ENCODE data around the gene CCDC33.

Gene CCDC33

DNA sequence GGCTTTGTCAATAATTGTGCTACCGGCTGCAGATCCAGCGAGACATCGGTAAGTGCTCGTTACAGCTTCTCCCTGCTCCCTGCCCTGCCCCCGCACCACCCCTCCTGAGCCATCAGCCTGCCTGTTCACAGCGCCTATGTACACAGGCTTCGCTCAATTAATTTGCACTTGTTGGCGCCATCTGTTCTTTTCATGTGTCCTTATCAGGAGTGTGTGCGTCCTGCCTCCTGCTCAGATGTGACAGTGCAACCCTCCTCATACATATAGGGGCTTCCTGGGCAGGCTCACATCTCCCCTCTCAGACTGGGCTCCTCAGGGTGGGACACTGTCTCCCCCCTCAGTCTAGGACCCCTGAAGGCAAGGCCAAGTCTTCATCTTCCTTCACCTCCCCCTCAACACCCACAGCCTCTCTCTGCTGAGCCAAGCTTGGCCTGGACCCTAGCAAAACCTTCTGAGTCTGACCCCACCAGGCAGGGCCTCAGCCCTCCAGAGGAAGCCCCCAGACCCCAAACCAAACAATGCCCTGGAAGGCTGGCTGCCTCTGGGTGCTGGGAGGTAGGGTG lies 76.4 kb downstream of the CCDC33 start:
- no peak overlapping the region for H3K4me3 ChIP-seq (ENCODE audit: control insufficient read depth in 1 of 7, extremely low read depth in 1 of 7, insufficient read depth in 4 of 7, low read depth in 2 of 7, low read length in 6 of 7)
- H3K27me3 ChIP-seq (replicated peaks in 2 of 5; ENCODE audit: control insufficient read depth in 4 of 5, insufficient read depth in 5 of 5, low read length in 4 of 5), result peaks cover 0 to 10% (median 2%) of the 10 kb centered on the region in 5 experiments
- CTCF ChIA-PET, result interaction anchor here (2.6 kb wide), 1 partner anchor 10 kb away, joined by 10 read pairs; no protein-coding TSS in a partner anchor

DNA sequence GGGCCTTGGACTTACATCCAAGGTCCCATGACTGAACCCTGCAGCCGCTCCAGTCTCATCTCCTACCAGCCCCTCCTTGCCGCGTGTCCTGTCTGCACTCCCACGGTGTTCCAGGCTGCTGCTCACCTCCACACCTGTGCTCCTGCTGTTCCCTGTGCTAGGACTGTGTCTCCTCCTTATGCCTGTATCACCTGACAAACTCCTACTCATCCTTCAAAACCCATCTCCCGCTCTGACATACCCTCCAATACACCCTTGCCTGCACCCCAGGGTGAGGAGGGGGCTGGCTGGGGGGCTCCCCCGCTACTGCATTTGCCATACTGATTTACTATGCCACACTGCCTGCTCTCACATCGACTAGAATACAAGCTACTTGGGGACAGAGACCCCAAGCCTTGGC lies 77.8 kb downstream of the CCDC33 start:
- CTCF ChIA-PET, result interaction anchor here (1.1 kb wide), 1 partner anchor 9 kb away, joined by 3 read pairs; no protein-coding TSS in a partner anchor
- H3K27ac ChIP-seq (ENCODE audit: insufficient read depth in 1 of 2, low read depth in 1 of 2, low read length in 2 of 2, poor library complexity in 1 of 2, severe bottlenecking in 2 of 2), result no peak overlapping the region

More for the DNA sequence above, 76.4 kb downstream of the CCDC33 start:
- H3K36me3 ChIP-seq (ENCODE audit: control insufficient read depth in 4 of 4, insufficient read depth in 4 of 4, low read length in 3 of 4), result no peaks in the 10 kb centered on the region
- DNase-seq, result no peak
- POLR2A ChIA-PET, result no interaction called here
- H3K4me1 ChIP-seq (ENCODE audit: control extremely low read depth in 1 of 4, control insufficient read depth in 4 of 4, insufficient read depth in 4 of 4, low read length in 3 of 4), result peaks cover 2 to 58% (median 25%) of the 10 kb centered on the region in 4 experiments
- H3K9me3 ChIP-seq (ENCODE audit: control extremely low read depth in 1 of 5, control insufficient read depth in 4 of 5, insufficient read depth in 2 of 5, low read depth in 1 of 5, low read length in 4 of 5), result no peaks in the 10 kb centered on the region
- WGBS (ENCODE audit: insufficient coverage), result 94% methylated on average over 9 of the region's 9 CpGs
- no peak overlapping the region for H3K27ac ChIP-seq (ENCODE audit: insufficient read depth in 1 of 2, low read depth in 1 of 2, low read length in 2 of 2, poor library complexity in 1 of 2, severe bottlenecking in 2 of 2)

DNA sequence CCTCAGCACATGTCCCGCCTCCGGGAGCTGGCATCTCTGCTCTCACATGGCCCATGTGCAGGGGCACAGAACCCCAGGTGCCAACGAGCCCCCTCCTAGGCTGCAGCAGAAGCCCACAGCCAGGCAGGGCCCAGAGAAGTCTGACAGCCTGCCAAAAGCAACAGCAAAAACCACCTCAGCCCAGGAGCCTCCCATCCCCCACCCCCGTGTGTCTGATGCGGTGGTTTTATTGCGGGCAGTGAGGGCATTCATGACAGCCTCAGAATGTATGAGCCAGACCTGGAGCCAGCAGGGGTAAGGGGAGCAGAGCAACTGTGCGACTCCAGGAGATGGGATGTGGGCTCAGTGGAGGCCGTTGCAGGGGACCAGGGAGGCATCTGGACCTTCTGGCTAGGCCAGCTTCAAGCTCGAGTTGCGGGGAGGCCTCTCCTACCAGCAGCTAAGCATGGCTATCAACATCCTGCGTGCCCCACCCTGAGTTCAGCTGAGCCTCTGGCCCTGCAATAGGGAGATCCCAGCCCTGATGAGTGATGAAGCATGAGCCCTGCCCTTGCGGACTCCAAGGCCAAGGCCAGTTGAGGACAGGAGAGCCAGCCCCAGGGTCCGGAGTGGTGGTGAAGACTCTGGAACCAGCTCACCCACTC lies 78.8 kb downstream of the CCDC33 start:
- no peak overlapping the region for H3K27ac ChIP-seq (ENCODE audit: insufficient read depth in 1 of 2, low read depth in 1 of 2, low read length in 2 of 2, poor library complexity in 1 of 2, severe bottlenecking in 2 of 2)
- peak overlapping the region in 1 of 7 experiments; percentile 30 for H3K4me3 ChIP-seq (ENCODE audit: control insufficient read depth in 1 of 7, extremely low read depth in 1 of 7, insufficient read depth in 4 of 7, low read depth in 2 of 7, low read length in 6 of 7)
- no peak for DNase-seq
- ChIA-PET CTCF (interaction anchor here (1.1 kb wide), 1 partner anchor 8 kb away, joined by 3 read pairs; no protein-coding TSS in a partner anchor), POLR2A (no interaction called here)
- H3K9me3 ChIP-seq (ENCODE audit: control extremely low read depth in 1 of 5, control insufficient read depth in 4 of 5, insufficient read depth in 2 of 5, low read depth in 1 of 5, low read length in 4 of 5), result no peaks in the 10 kb centered on the region
- H3K27me3 ChIP-seq (replicated peaks in 2 of 5; ENCODE audit: control insufficient read depth in 4 of 5, insufficient read depth in 5 of 5, low read length in 4 of 5), result no peaks in the 10 kb centered on the region
- H3K36me3 ChIP-seq (ENCODE audit: control insufficient read depth in 4 of 4, insufficient read depth in 4 of 4, low read length in 3 of 4), result no peaks in the 10 kb centered on the region
- peaks cover 2 to 79% (median 46%) of the 10 kb centered on the region in 4 experiments for H3K4me1 ChIP-seq (ENCODE audit: control extremely low read depth in 1 of 4, control insufficient read depth in 4 of 4, insufficient read depth in 4 of 4, low read length in 3 of 4)
- 81% methylated on average over 9 of the region's 13 CpGs for WGBS (ENCODE audit: insufficient coverage)

More for the DNA sequence above, 77.8 kb downstream of the CCDC33 start:
- Histone ChIP-seq H3K4me1 (ENCODE audit: control extremely low read depth in 1 of 4, control insufficient read depth in 4 of 4, insufficient read depth in 4 of 4, low read length in 3 of 4) (peaks cover 2 to 68% (median 38%) of the 10 kb centered on the region in 4 experiments), H3K36me3 (ENCODE audit: control insufficient read depth in 4 of 4, insufficient read depth in 4 of 4, low read length in 3 of 4) (no peaks in the 10 kb centered on the region), H3K4me3 (ENCODE audit: control insufficient read depth in 1 of 7, extremely low read depth in 1 of 7, insufficient read depth in 4 of 7, low read depth in 2 of 7, low read length in 6 of 7) (no peak overlapping the region), H3K9me3 (ENCODE audit: control extremely low read depth in 1 of 5, control insufficient read depth in 4 of 5, insufficient read depth in 2 of 5, low read depth in 1 of 5, low read length in 4 of 5) (no peaks in the 10 kb centered on the region), H3K27me3 (replicated peaks in 2 of 5; ENCODE audit: control insufficient read depth in 4 of 5, insufficient read depth in 5 of 5, low read length in 4 of 5) (peaks cover 0 to 6% (median 2%) of the 10 kb centered on the region in 5 experiments)
- DNase-seq, result no peak
- 97% methylated on average over 6 of the region's 7 CpGs for WGBS (ENCODE audit: insufficient coverage)
- POLR2A ChIA-PET, result no interaction called here

DNA sequence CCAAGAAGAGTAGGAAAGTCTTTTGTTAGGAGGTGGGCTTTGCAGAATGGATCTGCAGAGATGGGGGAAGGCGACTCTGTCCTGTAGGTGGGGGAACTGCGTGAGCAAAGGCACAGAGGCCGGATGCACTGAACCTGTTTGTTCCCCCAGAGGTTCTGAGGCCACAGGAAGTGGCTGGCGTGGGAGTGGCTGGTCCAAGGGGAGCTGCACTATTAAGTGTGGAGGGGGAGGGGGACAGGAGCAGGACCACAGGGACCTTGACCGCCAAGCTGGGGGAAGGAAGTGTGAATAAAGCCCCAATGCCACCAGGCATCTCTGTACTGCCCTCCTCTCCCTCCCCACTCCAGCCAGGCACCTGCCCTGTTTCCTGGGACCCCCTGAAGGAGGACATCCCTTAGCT lies 79.5 kb downstream of the CCDC33 start:
- Histone ChIP-seq H3K27me3 (replicated peaks in 2 of 5; ENCODE audit: control insufficient read depth in 4 of 5, insufficient read depth in 5 of 5, low read length in 4 of 5) (no peaks in the 10 kb centered on the region), H3K27ac (ENCODE audit: insufficient read depth in 1 of 2, low read depth in 1 of 2, low read length in 2 of 2, poor library complexity in 1 of 2, severe bottlenecking in 2 of 2) (no peak overlapping the region), H3K4me1 (ENCODE audit: control extremely low read depth in 1 of 4, control insufficient read depth in 4 of 4, insufficient read depth in 4 of 4, low read length in 3 of 4) (peaks cover 2 to 86% (median 50%) of the 10 kb centered on the region in 4 experiments), H3K9me3 (ENCODE audit: control extremely low read depth in 1 of 5, control insufficient read depth in 4 of 5, insufficient read depth in 2 of 5, low read depth in 1 of 5, low read length in 4 of 5) (no peaks in the 10 kb centered on the region), H3K4me3 (ENCODE audit: control insufficient read depth in 1 of 7, extremely low read depth in 1 of 7, insufficient read depth in 4 of 7, low read depth in 2 of 7, low read length in 6 of 7) (peak overlapping the region in 2 of 7 experiments; percentile 26 to 51), H3K36me3 (ENCODE audit: control insufficient read depth in 4 of 4, insufficient read depth in 4 of 4, low read length in 3 of 4) (no peaks in the 10 kb centered on the region)
- ChIA-PET CTCF (interaction anchor here (0.9 to 1.1 kb wide), 2 partner anchors 93 to 344 kb away, joined by 3 read pairs; no protein-coding TSS in a partner anchor), POLR2A (no interaction called here)
- no peak for DNase-seq
- WGBS (ENCODE audit: insufficient coverage), result no CpG with 5 or more reads among the region's 5 CpGs

DNA sequence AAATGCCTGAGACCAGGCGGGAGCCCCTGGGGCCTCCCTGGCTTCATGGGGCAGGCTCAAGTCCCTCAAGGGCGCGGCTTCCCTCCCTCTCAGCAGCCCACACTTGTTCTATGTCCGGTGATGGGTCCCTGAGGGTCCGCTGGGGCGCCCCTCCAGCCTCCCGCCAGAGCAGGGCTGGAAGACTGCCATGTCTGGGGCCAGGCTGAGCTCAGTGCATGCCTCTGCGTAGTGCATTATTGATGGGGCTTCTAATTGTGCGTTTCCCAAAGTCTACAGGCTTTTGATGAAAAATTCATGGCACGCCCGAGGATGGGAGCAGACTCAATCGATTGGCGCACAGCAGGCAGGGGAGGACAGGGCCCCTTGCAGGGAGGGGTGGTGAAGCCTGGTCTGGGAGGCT lies 80.0 kb downstream of the CCDC33 start:
- no peaks in the 10 kb centered on the region for H3K27me3 ChIP-seq (replicated peaks in 2 of 5; ENCODE audit: control insufficient read depth in 4 of 5, insufficient read depth in 5 of 5, low read length in 4 of 5)
- no peak for DNase-seq
- POLR2A ChIA-PET, result no interaction called here

DNA sequence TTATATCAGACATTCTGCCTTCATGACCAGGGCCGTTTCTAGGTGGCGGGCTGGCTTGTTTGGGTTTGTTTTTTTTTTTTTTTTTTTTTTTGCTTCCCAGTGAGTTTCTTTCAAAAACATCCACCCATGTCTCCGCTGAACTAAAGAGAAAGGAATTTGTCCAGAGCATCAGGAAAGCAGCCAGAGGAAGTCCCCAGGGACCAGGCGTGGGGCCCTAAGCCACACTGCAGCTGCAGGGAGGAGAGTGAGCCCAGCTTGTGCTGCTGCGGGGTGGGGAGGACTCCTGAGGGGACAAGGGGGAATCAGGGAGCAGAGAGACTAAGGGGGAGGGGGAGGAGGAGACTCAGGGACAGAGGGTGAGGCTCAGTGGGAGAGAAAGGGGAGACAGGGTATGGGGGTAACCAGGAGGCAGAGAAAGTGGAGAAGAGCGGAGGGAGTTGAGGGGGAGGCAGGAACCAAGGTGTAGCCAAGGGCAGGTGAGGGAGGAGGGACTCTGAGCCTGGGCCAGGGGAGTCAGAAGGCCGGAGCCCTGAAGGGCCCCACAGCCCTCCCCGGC lies 81.8 kb downstream of the CCDC33 start:
- CTCF ChIA-PET, result interaction anchor here (0.9 kb wide), 1 partner anchor 191 kb away, joined by 3 read pairs; no protein-coding TSS in a partner anchor
- peaks cover 2 to 78% (median 50%) of the 10 kb centered on the region in 4 experiments for H3K4me1 ChIP-seq (ENCODE audit: control extremely low read depth in 1 of 4, control insufficient read depth in 4 of 4, insufficient read depth in 4 of 4, low read length in 3 of 4)
- H3K27ac ChIP-seq (ENCODE audit: insufficient read depth in 1 of 2, low read depth in 1 of 2, low read length in 2 of 2, poor library complexity in 1 of 2, severe bottlenecking in 2 of 2), result no peak overlapping the region
- H3K27me3 ChIP-seq (replicated peaks in 2 of 5; ENCODE audit: control insufficient read depth in 4 of 5, insufficient read depth in 5 of 5, low read length in 4 of 5), result no peaks in the 10 kb centered on the region
- peak overlapping the region in 1 of 7 experiments; percentile 28 for H3K4me3 ChIP-seq (ENCODE audit: control insufficient read depth in 1 of 7, extremely low read depth in 1 of 7, insufficient read depth in 4 of 7, low read depth in 2 of 7, low read length in 6 of 7)
- 43% methylated on average over 3 of the region's 8 CpGs for WGBS (ENCODE audit: insufficient coverage)
- no peaks in the 10 kb centered on the region for H3K9me3 ChIP-seq (ENCODE audit: control extremely low read depth in 1 of 5, control insufficient read depth in 4 of 5, insufficient read depth in 2 of 5, low read depth in 1 of 5, low read length in 4 of 5)
- DNase-seq, result no peak
- POLR2A ChIA-PET, result no interaction called here
- no peaks in the 10 kb centered on the region for H3K36me3 ChIP-seq (ENCODE audit: control insufficient read depth in 4 of 4, insufficient read depth in 4 of 4, low read length in 3 of 4)

More for the DNA sequence above, 80.0 kb downstream of the CCDC33 start:
- peak overlapping the region in 1 of 7 experiments; percentile 7 for H3K4me3 ChIP-seq (ENCODE audit: control insufficient read depth in 1 of 7, extremely low read depth in 1 of 7, insufficient read depth in 4 of 7, low read depth in 2 of 7, low read length in 6 of 7)
- H3K9me3 ChIP-seq (ENCODE audit: control extremely low read depth in 1 of 5, control insufficient read depth in 4 of 5, insufficient read depth in 2 of 5, low read depth in 1 of 5, low read length in 4 of 5), result no peaks in the 10 kb centered on the region
- H3K36me3 ChIP-seq (ENCODE audit: control insufficient read depth in 4 of 4, insufficient read depth in 4 of 4, low read length in 3 of 4), result no peaks in the 10 kb centered on the region
- 56% methylated on average over 12 of the region's 13 CpGs for WGBS (ENCODE audit: insufficient coverage)
- H3K27ac ChIP-seq (ENCODE audit: insufficient read depth in 1 of 2, low read depth in 1 of 2, low read length in 2 of 2, poor library complexity in 1 of 2, severe bottlenecking in 2 of 2), result no peak overlapping the region
- CTCF ChIA-PET, result interaction anchor here (0.6 to 1.1 kb wide), 3 partner anchors 94 to 345 kb away, joined by 3 read pairs; no protein-coding TSS in a partner anchor
- H3K4me1 ChIP-seq (ENCODE audit: control extremely low read depth in 1 of 4, control insufficient read depth in 4 of 4, insufficient read depth in 4 of 4, low read length in 3 of 4), result peaks cover 2 to 89% (median 50%) of the 10 kb centered on the region in 4 experiments

Measured in common myeloid progenitor, CD34-positive (primary cell).